ENCODE measurements around the gene HEXIM1.

The HEXIM1 gene

GRCh38 chr17:45147581-45148182, 593 bp upstream of the HEXIM1 start:
- DNase-seq = peak; percentile 65

- DNase-seq = peak; percentile 56
Observed at GRCh38 chr17:45149037-45149668, 878 bp downstream of the HEXIM1 start.

- no peak for DNase-seq
Observed at GRCh38 chr17:45149669-45150664, 1.7 kb downstream of the HEXIM1 start.

GRCh38 chr17:45150911-45151809, 2.9 kb downstream of the HEXIM1 start:
- no peak for DNase-seq

GRCh38 chr17:45155029-45155428, 6.8 kb downstream of the HEXIM1 start:
- DNase-seq = no peak

- DNase-seq = no peak
Observed at GRCh38 chr17:45155483-45155882, 7.2 kb downstream of the HEXIM1 start.

- DNase-seq = no peak
Observed at GRCh38 chr17:45156242-45156641, 8.0 kb downstream of the HEXIM1 start.

- DNase-seq = peak; percentile 40
Observed at GRCh38 chr17:45160447-45161287, 12.4 kb downstream of the HEXIM1 start.

- peak; percentile 97 for DNase-seq
Observed at GRCh38 chr17:45161288-45162024, 13.2 kb downstream of the HEXIM1 start, which contains the start of gene HEXIM2. Gene HEXIM2 (plus strand): TSS chr17:45161875. CDS start chr17:45162794, 919 bp downstream.

- DNase-seq = no peak
Observed at GRCh38 chr17:45162025-45162687, 13.9 kb downstream of the HEXIM1 start.

- DNase-seq = no peak
Observed at GRCh38 chr17:45164734-45165269, 16.5 kb downstream of the HEXIM1 start.

- no peak for DNase-seq
Observed at GRCh38 chr17:45168991-45169752, 20.9 kb downstream of the HEXIM1 start.

GRCh38 chr17:45170280-45170930, 22.1 kb downstream of the HEXIM1 start:
- no peak for DNase-seq

- DNase-seq = no peak
Observed at GRCh38 chr17:45170931-45171337, 22.7 kb downstream of the HEXIM1 start.

GRCh38 chr17:45171338-45172231, 23.3 kb downstream of the HEXIM1 start:
- DNase-seq = no peak

- no peak for DNase-seq
Observed at GRCh38 chr17:45172232-45172540, 23.9 kb downstream of the HEXIM1 start.

GRCh38 chr17:45172541-45173286, 24.4 kb downstream of the HEXIM1 start:
- DNase-seq = peak; percentile 22

Data from activated CD4-positive, alpha-beta T cell treated with anti-CD3 and anti-CD28 coated beads for 1 hour (primary cell).